Mononuclear cell (primary cell): ENCODE results near the gene TTC9. TPM values are rescaled to one million over a fixed set of nuclear protein-coding genes. Genes with fewer than 3 reads are reported as not detected.

Source experiments
- H3K27me3 ChIP-seq: 2 replicates; pipeline ENCODE4 v1.6.0; 2011; ENCODE audit warnings: low read length, control low read depth; ENCODE audit not compliant: insufficient read depth
- H3K4me1 ChIP-seq: 2 replicates; pipeline ENCODE4 v1.5.1; 2011; ENCODE audit warnings: mild to moderate bottlenecking, low read length, control low read depth; ENCODE audit not compliant: insufficient read depth
- H3K4me3 ChIP-seq: 2 replicates; pipeline ENCODE4 v1.5.1; 2011; ENCODE audit warnings: mild to moderate bottlenecking, low read length, moderate library complexity
- H3K9me3 ChIP-seq: 2 replicates; pipeline ENCODE4 v1.5.1; 2011; ENCODE audit warnings: low read depth, mild to moderate bottlenecking, control low read depth, low read length
- total RNA-seq: library from RNA; depleted of rRNA; stranded (reverse); fragments of >200 nt; gene quantifications from one replicate; pipeline ENCODE4 v1.2.3, GENCODE V29; 2012

The TTC9 gene
- total RNA-seq, 1 donor = 6.6 TPM

DNA sequence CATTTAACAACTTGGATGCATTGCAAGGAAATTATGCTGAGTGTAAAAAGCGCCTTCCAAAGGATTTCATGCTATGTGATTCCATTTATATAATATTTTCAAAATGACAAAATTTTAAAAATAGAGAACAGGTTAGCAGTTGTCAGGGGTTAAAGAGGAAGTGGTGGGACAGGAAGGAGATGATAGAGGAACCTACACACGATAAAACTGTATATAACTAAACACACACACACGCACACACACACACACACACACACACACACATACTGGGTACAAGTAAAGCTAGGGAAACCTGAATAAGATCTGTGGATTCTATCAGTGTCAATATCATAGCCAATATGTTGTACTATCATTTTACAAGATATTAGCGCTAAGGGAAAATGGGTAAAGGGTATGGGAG is 17.2 kb downstream of the TTC9 start:
- no peaks in the 10 kb centered on the region for H3K27me3 ChIP-seq
- H3K4me3 ChIP-seq = no peak overlapping the region
- peaks cover 90% of the 10 kb centered on the region for H3K4me1 ChIP-seq
- no peaks in the 10 kb centered on the region for H3K9me3 ChIP-seq

- H3K4me3 ChIP-seq = no peak overlapping the region
- peaks cover 91% of the 10 kb centered on the region for H3K4me1 ChIP-seq
- no peaks in the 10 kb centered on the region for H3K27me3 ChIP-seq
- no peaks in the 10 kb centered on the region for H3K9me3 ChIP-seq
These were observed 19.5 kb downstream of the TTC9 start for GRCh38 chr14:70660967-70661893.

GRCh38 chr14:70662080-70662479 is 20.4 kb downstream of the TTC9 start:
- no peak overlapping the region for H3K4me3 ChIP-seq
- no peaks in the 10 kb centered on the region for H3K9me3 ChIP-seq
- H3K27me3 ChIP-seq = no peaks in the 10 kb centered on the region
- peaks cover 91% of the 10 kb centered on the region for H3K4me1 ChIP-seq

DNA sequence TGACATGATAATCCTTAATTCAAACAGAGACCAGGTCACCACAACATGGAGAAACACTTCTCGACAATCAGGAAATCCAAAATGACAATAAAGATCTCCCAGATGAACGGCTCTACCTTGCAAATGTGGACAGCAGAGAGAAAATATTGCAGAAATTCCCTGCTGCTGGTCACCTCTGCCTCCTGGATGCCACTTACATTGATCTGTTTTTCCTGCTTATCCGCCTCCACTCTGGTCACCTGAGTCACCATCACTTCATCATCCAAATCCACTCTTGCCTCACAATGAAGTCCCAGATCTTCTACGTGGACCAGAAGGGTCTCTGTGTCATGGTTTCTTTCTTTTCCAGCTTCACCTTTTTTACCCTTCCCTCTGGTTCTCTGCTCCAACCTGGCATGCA is 21.1 kb downstream of the TTC9 start:
- Histone ChIP-seq H3K4me1 (peaks cover 91% of the 10 kb centered on the region), H3K27me3 (no peaks in the 10 kb centered on the region), H3K4me3 (no peak overlapping the region), H3K9me3 (no peaks in the 10 kb centered on the region)

GRCh38 chr14:70663707-70664179 is 22.0 kb downstream of the TTC9 start:
- no peaks in the 10 kb centered on the region for H3K27me3 ChIP-seq
- H3K9me3 ChIP-seq = no peaks in the 10 kb centered on the region
- H3K4me1 ChIP-seq = peaks cover 86% of the 10 kb centered on the region
- H3K4me3 ChIP-seq = no peak overlapping the region

GRCh38 chr14:70664698-70665447 is 23.2 kb downstream of the TTC9 start:
- Histone ChIP-seq H3K4me3 (no peak overlapping the region), H3K27me3 (no peaks in the 10 kb centered on the region), H3K4me1 (peaks cover 75% of the 10 kb centered on the region), H3K9me3 (no peaks in the 10 kb centered on the region)

DNA sequence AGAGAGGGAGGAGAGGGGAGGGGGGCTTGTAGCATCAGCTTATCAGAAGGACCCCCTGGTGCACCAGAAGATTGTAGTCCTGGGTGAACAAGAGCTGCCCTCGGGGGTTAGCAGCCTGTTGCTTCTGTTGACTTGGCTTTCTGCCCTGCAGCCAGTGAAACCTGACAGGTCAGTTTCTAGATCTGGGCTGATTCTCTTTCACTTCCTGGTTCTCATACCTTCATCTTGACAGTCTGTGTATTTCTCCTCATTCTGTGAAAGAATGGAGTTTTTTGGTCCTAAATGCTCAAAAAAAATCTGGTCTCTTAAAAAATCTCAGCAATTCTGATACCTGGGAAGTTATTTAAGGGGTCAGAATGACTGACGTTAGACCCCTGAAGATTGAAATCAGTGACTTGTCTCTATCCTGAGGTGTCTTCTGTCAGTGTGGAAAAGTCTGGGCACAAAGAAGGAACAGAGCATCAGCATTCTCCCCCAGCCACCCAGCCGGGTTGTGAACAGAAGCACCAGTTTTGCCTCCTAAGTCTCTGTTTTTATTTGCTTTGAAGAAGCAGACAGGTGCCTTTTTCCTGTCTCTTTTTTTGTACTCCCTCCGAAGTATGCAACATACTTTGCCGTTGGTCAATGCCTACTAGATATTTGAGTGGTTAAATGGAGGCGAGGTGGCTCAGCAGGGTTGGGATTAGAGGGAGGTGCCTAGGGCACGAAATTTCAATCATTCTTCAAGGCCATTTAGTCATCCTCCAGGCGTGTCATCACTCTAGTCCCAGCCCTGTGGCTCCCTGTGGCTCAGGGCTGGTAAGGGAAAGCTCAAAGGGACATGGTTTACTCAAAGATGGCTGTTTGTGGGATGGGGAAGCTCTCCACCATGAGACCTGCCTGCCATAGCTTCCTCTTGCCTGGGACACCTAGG is 24.0 kb downstream of the TTC9 start:
- Histone ChIP-seq H3K27me3 (no peaks in the 10 kb centered on the region), H3K4me1 (peaks cover 67% of the 10 kb centered on the region), H3K4me3 (no peak overlapping the region)

DNA sequence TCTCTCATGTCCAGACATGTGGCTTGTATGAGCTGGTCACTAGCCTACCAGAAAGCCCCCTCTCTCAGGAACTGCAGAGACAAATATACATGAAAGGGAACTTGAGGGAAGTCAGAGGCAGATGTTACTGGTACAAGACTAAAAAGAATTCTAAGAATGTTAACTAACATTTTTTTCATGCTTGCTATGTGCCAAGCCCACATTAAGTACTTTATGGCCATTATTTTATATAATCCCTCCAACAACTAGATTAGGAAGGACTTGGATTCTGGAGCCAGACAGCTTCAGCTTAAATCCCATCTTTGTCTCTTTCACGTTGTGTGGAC is 24.6 kb downstream of the TTC9 start:
- Histone ChIP-seq H3K27me3 (no peaks in the 10 kb centered on the region), H3K4me3 (no peak overlapping the region), H3K9me3 (no peaks in the 10 kb centered on the region), H3K4me1 (peaks cover 60% of the 10 kb centered on the region)

More for the DNA sequence above, 24.0 kb downstream of the TTC9 start:
- H3K9me3 ChIP-seq = no peaks in the 10 kb centered on the region

DNA sequence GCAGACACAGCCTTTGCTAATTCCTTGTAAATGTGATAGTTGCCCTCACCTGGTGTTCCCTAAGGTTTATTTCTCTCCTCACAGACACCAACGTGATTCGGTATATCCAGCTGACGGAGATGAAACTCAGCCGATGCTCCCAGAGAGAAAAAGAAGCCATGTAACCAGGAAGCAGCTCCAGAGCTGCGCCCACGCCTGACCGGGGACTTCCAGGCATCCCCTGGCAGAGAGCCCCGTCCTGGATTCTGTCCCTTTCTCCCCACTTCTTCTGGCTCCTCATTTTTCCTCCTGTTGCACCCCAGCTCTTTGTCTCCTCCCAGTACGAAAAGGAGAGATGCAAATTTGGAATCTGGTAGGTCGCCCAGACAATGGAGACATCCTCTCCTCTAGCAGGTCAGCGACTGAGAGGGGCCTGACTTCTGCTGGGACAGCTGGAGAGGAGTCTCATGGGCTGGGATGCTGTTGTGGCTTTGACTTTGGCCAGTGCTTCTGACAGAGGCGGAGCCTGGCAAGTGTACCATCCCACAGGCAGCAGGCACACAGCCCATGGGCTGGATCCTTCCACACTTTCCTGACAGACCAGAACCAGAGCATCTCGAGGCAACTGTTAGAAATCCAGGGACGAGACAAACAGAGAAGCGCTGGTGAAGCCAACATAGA is 29.4 kb downstream of the TTC9 start:
- H3K4me1 ChIP-seq = peaks cover 22% of the 10 kb centered on the region
- H3K4me3 ChIP-seq = no peak overlapping the region
- no peaks in the 10 kb centered on the region for H3K27me3 ChIP-seq
- no peaks in the 10 kb centered on the region for H3K9me3 ChIP-seq

DNA sequence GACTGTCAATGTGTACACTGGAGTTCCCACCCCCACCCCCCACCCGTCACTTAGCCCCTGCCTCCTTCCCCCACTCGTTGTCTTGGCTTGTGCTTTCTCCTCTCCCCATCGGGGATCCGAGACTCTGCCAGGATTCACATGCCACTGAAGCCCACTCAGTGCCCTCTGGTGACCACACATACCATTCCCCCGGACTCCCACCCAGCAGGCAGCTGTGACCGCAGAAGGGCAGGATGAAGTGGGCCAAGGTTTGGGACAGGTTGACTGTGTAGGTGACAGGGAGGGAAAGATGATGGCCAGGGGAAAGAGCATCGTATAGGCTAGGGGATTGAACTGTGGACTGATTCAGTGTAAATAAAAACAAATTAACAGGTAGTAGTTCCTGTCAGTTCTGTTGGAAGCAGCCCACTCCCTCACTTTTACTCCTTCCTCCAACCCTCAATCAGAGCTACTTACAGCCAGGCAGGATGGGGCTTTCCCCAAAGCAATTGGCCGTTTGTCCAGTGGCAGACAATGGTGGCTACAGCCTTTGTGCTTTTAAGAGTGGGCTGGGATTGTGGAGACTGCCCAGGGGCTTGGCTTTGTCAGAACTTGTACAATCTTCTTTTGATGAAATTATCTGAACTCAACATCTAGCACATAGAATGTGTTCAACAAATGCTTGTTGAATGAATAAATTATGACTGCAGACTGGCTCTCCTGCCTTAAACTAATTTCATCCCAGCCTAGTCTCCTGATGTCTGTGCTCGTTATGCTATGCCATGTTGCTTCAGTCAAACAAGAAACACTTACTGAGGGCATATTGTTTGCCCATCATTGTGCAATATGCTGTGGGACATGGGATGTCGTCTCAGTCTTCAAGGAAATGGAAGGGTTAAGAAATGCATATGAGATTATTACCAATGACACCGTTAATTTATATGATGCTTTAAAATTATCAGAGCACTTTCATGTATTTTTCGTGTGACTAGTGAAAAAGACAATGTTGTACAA is 30.2 kb downstream of the TTC9 start:
- peaks cover 14% of the 10 kb centered on the region for H3K4me1 ChIP-seq
- H3K4me3 ChIP-seq = no peak overlapping the region
- no peaks in the 10 kb centered on the region for H3K27me3 ChIP-seq
- no peaks in the 10 kb centered on the region for H3K9me3 ChIP-seq

GRCh38 chr14:70677341-70677740 is 35.6 kb downstream of the TTC9 start:
- Histone ChIP-seq H3K4me3 (no peak overlapping the region), H3K4me1 (no peaks in the 10 kb centered on the region), H3K9me3 (no peaks in the 10 kb centered on the region), H3K27me3 (no peaks in the 10 kb centered on the region)

DNA sequence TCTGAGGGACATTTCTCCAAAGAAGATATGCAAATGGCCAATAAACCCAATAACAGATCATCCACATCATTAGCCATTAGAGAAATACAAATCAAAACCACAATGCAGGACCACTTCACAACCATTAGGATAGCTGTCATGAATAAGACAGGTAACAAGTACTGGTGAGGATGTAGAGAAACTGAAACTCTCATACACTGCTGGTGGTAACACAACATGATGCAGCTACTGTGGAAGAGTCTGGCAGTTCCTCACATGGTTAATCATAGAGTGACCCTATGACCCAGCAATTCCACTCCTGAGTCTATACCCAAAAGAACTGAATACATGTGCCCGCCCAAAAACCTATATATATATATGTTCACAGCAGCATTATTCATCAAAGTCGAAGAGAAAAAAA is 39.0 kb downstream of the TTC9 start:
- H3K4me3 ChIP-seq = no peak overlapping the region

GRCh38 chr14:70683983-70684382 is 42.3 kb downstream of the TTC9 start:
- Histone ChIP-seq H3K27me3 (no peaks in the 10 kb centered on the region), H3K4me1 (no peaks in the 10 kb centered on the region), H3K4me3 (no peak overlapping the region), H3K9me3 (no peaks in the 10 kb centered on the region)

More for the DNA sequence above, 39.0 kb downstream of the TTC9 start:
- no peaks in the 10 kb centered on the region for H3K4me1 ChIP-seq
- H3K27me3 ChIP-seq = no peaks in the 10 kb centered on the region
- H3K9me3 ChIP-seq = no peaks in the 10 kb centered on the region
